OCI-LY3 (cell line): ENCODE measurements around the gene KAT7.

ENCODE experiments used
- H2AFZ ChIP-seq: fragments of 200-600, 300-600 bp; shearing (Covaris generic); 2 replicates; pipeline ENCODE4 v1.6.0; 2014; ENCODE audit warnings: antibody characterized with exemption, low read depth, low read length
- H3K27ac ChIP-seq: fragments of 200-600, 300-600 bp; sonication (generic); 2 replicates; pipeline ENCODE4 v1.5.1; 2014; ENCODE audit warnings: mild to moderate bottlenecking, low read length, moderate library complexity, mixed read lengths
- H3K27me3 ChIP-seq: fragments of 200-600, 300-600 bp; sonication (generic); 2 replicates; pipeline ENCODE4 v1.6.1; 2014; ENCODE audit warnings: low read depth, low read length, mixed read lengths
- H3K36me3 ChIP-seq: fragments of 200-600, 300-600 bp; sonication (generic); replicated peaks from 2 replicates; pipeline ENCODE3; 2014; ENCODE audit warnings: low read depth, low read length, mixed read lengths
- H3K4me1 ChIP-seq: fragments of 300-600, 200-600 bp; sonication (generic); 2 replicates; pipeline ENCODE4 v1.6.1; 2014; ENCODE audit warnings: low read length, mixed read lengths
- H3K4me2 ChIP-seq: fragments of 200-600, 300-600 bp; sonication (generic); 2 replicates; pipeline ENCODE4 v1.6.1; 2014; ENCODE audit warnings: low read length, mixed read lengths
- H3K4me3 ChIP-seq: fragments of 300-600, 200-600 bp; sonication (generic); 2 replicates; pipeline ENCODE4 v1.5.1; 2014; ENCODE audit warnings: antibody characterized with exemption, mild to moderate bottlenecking, low read length, moderate library complexity
- H3K79me2 ChIP-seq: fragments of 300-600, 200-600 bp; shearing (Covaris generic); 2 replicates; pipeline ENCODE4 v1.6.1; 2014; ENCODE audit warnings: mild to moderate bottlenecking, low read length, mixed read lengths
- H3K9ac ChIP-seq: fragments of 300-600, 200-600 bp; shearing (Covaris generic); 2 replicates; pipeline ENCODE4 v1.6.0; 2014; ENCODE audit warnings: mild to moderate bottlenecking, low read length, moderate library complexity
- H3K9me3 ChIP-seq: fragments of 200-600, 300-600 bp; shearing (Covaris generic); 2 replicates; pipeline ENCODE4 v1.6.1; 2014; ENCODE audit warnings: low read length, mixed read lengths; ENCODE audit not compliant: insufficient read depth
- H4K20me1 ChIP-seq: fragments of 200-600, 300-600 bp; sonication (generic); 2 replicates; pipeline ENCODE4 v1.6.1; 2016; ENCODE audit warnings: low read length, mixed read lengths; ENCODE audit not compliant: insufficient read depth
- CTCF ChIP-seq: fragments of 200-600, 300-600 bp; sonication (generic); IDR thresholded peaks from 2 replicates; pipeline ENCODE4 v1.5.1; 2014; ENCODE audit warnings: antibody characterized with exemption, low read length, low read depth
- EZH2phosphoT487 ChIP-seq: fragments of 200-600 bp; shearing (Covaris generic); IDR thresholded peaks from 2 replicates; pipeline ENCODE4 v1.6.1; 2018; ENCODE audit warnings: antibody characterized with exemption, mixed run types, low read depth

Gene KAT7

GRCh38 chr17:49788478-49789242, at the start of gene KAT7:
KAT7 (plus strand) TSS chr17:49788681; CDS start chr17:49788835, 154 bp downstream.
- Histone ChIP-seq H3K27ac (peak within 1 kb of the TSS; percentile 88), H3K9ac (peak within 1 kb of the TSS; percentile 100), H3K4me1 (peaks cover 18% of the 10 kb centered on the region), H2AFZ (peak within 1 kb of the TSS; percentile 95), H3K79me2 (peaks cover 50% of the 10 kb centered on the region), H4K20me1 (peaks cover 33% of the 10 kb centered on the region), H3K9me3 (no peaks in the 10 kb centered on the region), H3K4me2 (peak within 1 kb of the TSS; percentile 93), H3K27me3 (no peaks in the 10 kb centered on the region), H3K36me3 (peaks cover 23% of the 10 kb centered on the region), H3K4me3 (peak within 1 kb of the TSS; percentile 96)
- no peak for TF ChIP-seq EZH2phosphoT487
- TF ChIP-seq CTCF: no peak

GRCh38 chr17:49739641-49740271, 48.7 kb upstream of the KAT7 start:
- H3K36me3 ChIP-seq: no peaks in the 10 kb centered on the region
- TF ChIP-seq CTCF (no peak), EZH2phosphoT487 (no peak)
- H3K27me3 ChIP-seq: no peaks in the 10 kb centered on the region
- peaks cover 10% of the 10 kb centered on the region; the same call in 1 of the 2 replicates for H4K20me1 ChIP-seq
- H3K79me2 ChIP-seq: no peaks in the 10 kb centered on the region
- no peak overlapping the region for H3K27ac ChIP-seq
- no peak overlapping the region for H3K4me3 ChIP-seq
- peaks cover 39% of the 10 kb centered on the region for H3K4me1 ChIP-seq
- H3K9me3 ChIP-seq: peaks cover 6% of the 10 kb centered on the region; the same call in 1 of the 2 replicates
- H3K4me2 ChIP-seq: peak overlapping the region; percentile 33; the same call in 1 of the 2 replicates
- H2AFZ ChIP-seq: no peak overlapping the region
- H3K9ac ChIP-seq: no peak overlapping the region

GRCh38 chr17:49741009-49741691, 47.3 kb upstream of the KAT7 start:
- Histone ChIP-seq H3K4me1 (peaks cover 49% of the 10 kb centered on the region), H3K27ac (no peak overlapping the region)

More at GRCh38 chr17:49741009-49741691, 47.3 kb upstream of the KAT7 start:
- Histone ChIP-seq H3K36me3 (no peaks in the 10 kb centered on the region), H3K27me3 (no peaks in the 10 kb centered on the region), H2AFZ (no peak overlapping the region), H3K9ac (no peak overlapping the region), H3K4me2 (peak overlapping the region; percentile 73), H4K20me1 (peaks cover 10% of the 10 kb centered on the region; the same call in 1 of the 2 replicates), H3K9me3 (peaks cover 6% of the 10 kb centered on the region; the same call in 1 of the 2 replicates), H3K4me3 (peak overlapping the region; percentile 47), H3K79me2 (no peaks in the 10 kb centered on the region)
- no peak for TF ChIP-seq EZH2phosphoT487
- TF ChIP-seq CTCF: no peak
